HepG2 (cell line): ENCODE results near the gene GALNT16. TPM values are rescaled to one million over a fixed set of nuclear protein-coding genes. Genes with fewer than 3 reads are reported as not detected.

Experiments used
- ATAC-seq: fragments of 200-7000 bp; cut with Tn5 transposase; 3 replicates; pipeline ENCODE4 v1.9.1; 2020; ENCODE audit warnings: mild to moderate bottlenecking, moderate library complexity
- BruUV-seq: library from RNA; stranded (reverse); fragments of 400-500 nt; replicated peaks from 2 replicates; lab custom pipeline; 2021; lab: Mats Ljungman, UMichigan
- CTCF ChIA-PET: fragments of 300-600 bp; formaldehyde crosslinking; extraction: SDS; loops from one replicate; lab custom pipeline; 2021; ENCODE audit warnings: low total read pairs, inconsistent platforms, low intra/inter-chr PET ratio; lab: Yijun Ruan, JAX
- POLR2A ChIA-PET: fragments of 350-600 bp; sonication (Branson Sonifier 250); formaldehyde crosslinking; loops from one replicate; lab custom pipeline; 2020; ENCODE audit warnings: antibody characterized with exemption, inconsistent platforms; lab: Yijun Ruan, JAX
- DNase-seq: peaks from one replicate; pipeline ENCODE4 v3.0.0-alpha.2; 2015; ENCODE audit warnings: low spot score
- FAIRE-seq: peaks from 3 replicates; lab custom pipeline; 2011; peaks lifted over from hg19 to GRCh38; lab: Jason Lieb, UNC
- H2AFZ ChIP-seq: one replicate; pipeline ENCODE4 v1.6.1; 2011; ENCODE audit warnings: low read length, inconsistent platforms
- H3K27ac ChIP-seq: fragments of 300-600 bp; 3 replicates; pipeline ENCODE4 v1.8.0; 2011; ENCODE audit warnings: mixed run types, mild to moderate bottlenecking, mixed read lengths, low read length, inconsistent platforms; ENCODE audit not compliant: insufficient read depth; ENCODE audit errors: extremely low read length
- H3K27me3 ChIP-seq, 2 experiments: fragments of 200-600 bp in 1 of 2; 2 replicates in 1 of 2; 3 replicates in 1 of 2; pipeline versions ENCODE4 v1.6.0 to v1.8.0; 2011; ENCODE audit warnings: low read length in 2 of 2, mild to moderate bottlenecking in 2 of 2, moderate library complexity in 2 of 2, inconsistent platforms in 1 of 2; ENCODE audit not compliant: insufficient read depth in 2 of 2, control insufficient read depth in 1 of 2
- H3K36me3 ChIP-seq, 2 experiments: fragments of 200-600 bp in 1 of 2; replicated peaks in 1 of 2; 2 replicates in 1 of 2; 3 replicates in 1 of 2; pipeline versions ENCODE4 v1.5.1 to v1.8.0; 2011; ENCODE audit warnings: low read length in 2 of 2, inconsistent platforms in 1 of 2; ENCODE audit not compliant: insufficient read depth in 2 of 2, control insufficient read depth in 1 of 2
- H3K4me1 ChIP-seq: 2 replicates; pipeline ENCODE4 v1.5.1; 2012; ENCODE audit warnings: low read length, inconsistent platforms; ENCODE audit not compliant: insufficient read depth
- H3K4me2 ChIP-seq: 2 replicates; pipeline ENCODE4 v1.6.0; 2011; ENCODE audit warnings: low read depth, low read length, inconsistent platforms
- H3K4me3 ChIP-seq, 3 experiments: fragments of 200-600 bp in 1 of 3; sonication (generic), shearing (Covaris generic) in 1 of 3; replicated peaks in 1 of 3; 2 replicates each; pipeline ENCODE4 v1.5.1; 2011 to 2016; ENCODE audit warnings: low read length in 3 of 3, inconsistent platforms in 2 of 3, low read depth in 2 of 3, mild to moderate bottlenecking in 2 of 3, control low read depth in 1 of 3, mixed read lengths in 1 of 3; ENCODE audit not compliant: insufficient read depth in 1 of 3
- H3K79me2 ChIP-seq: one replicate; pipeline ENCODE4 v1.6.1; 2011; ENCODE audit warnings: low read length, inconsistent platforms; ENCODE audit not compliant: insufficient read depth
- H3K9ac ChIP-seq: 2 replicates; pipeline ENCODE4 v1.6.0; 2011; ENCODE audit warnings: mild to moderate bottlenecking, low read depth, low read length, inconsistent platforms; ENCODE audit not compliant: insufficient read depth
- H3K9me3 ChIP-seq: 2 replicates; pipeline ENCODE4 v1.5.1; 2012; ENCODE audit warnings: mild to moderate bottlenecking, low read length
- H4K20me1 ChIP-seq: 2 replicates; pipeline ENCODE4 v1.6.0; 2011; ENCODE audit warnings: inconsistent platforms, mild to moderate bottlenecking, low read length, moderate library complexity; ENCODE audit not compliant: insufficient read depth
- CBFB ChIP-seq: sonication (generic); formaldehyde crosslinking; IDR thresholded peaks from 2 replicates; pipeline ENCODE4 v1.4.0; 2020; ENCODE audit warnings: missing genetic modification reagents
- ISX ChIP-seq: sonication (generic); formaldehyde crosslinking; conservative IDR thresholded peaks from 2 replicates; pipeline ENCODE4 v1.5.0; 2020; ENCODE audit warnings: missing genetic modification reagents
- RAD51 ChIP-seq: fragments of 450-650 bp; IDR thresholded peaks from 2 replicates; pipeline ENCODE4 v1.6.1; 2016; ENCODE audit warnings: borderline replicate concordance
- RARG ChIP-seq: sonication (generic); formaldehyde crosslinking; IDR thresholded peaks from 2 replicates; pipeline ENCODE4 v1.4.0; 2020; ENCODE audit warnings: low read depth, mild to moderate bottlenecking, missing genetic modification reagents
- RBFOX2 ChIP-seq: fragments of 200-400 bp; formaldehyde crosslinking; IDR thresholded peaks from 2 replicates; pipeline ENCODE4 v1.6.1; 2017; ENCODE audit warnings: low read depth, mild to moderate bottlenecking, low read length
- REXO4 ChIP-seq: sonication (generic); formaldehyde crosslinking; IDR thresholded peaks from 2 replicates; pipeline ENCODE4 v1.8.0; 2022; ENCODE audit warnings: missing genetic modification reagents, mild to moderate bottlenecking, borderline replicate concordance
- ZKSCAN1 ChIP-seq: fragments of 150-350 bp; IDR thresholded peaks from 2 replicates; pipeline ENCODE4 v1.6.1; 2014; ENCODE audit warnings: low read length
- ZNF12 ChIP-seq: sonication (generic); formaldehyde crosslinking; IDR thresholded peaks from 2 replicates; pipeline ENCODE4 v1.5.0; 2020; ENCODE audit warnings: missing genetic modification reagents
- ZNF556 ChIP-seq: sonication (generic); formaldehyde crosslinking; IDR thresholded peaks from 2 replicates; pipeline ENCODE4 v1.4.0; 2020; ENCODE audit warnings: mild to moderate bottlenecking, missing genetic modification reagents, borderline replicate concordance
- ZNF562 ChIP-seq: sonication (generic); formaldehyde crosslinking; IDR thresholded peaks from 2 replicates; pipeline ENCODE4 v1.8.0; 2022; ENCODE audit warnings: missing genetic modification reagents, borderline replicate concordance
- ZNF570 ChIP-seq: sonication (generic); formaldehyde crosslinking; IDR thresholded peaks from 2 replicates; pipeline ENCODE4 v1.4.0; 2020; ENCODE audit warnings: mild to moderate bottlenecking, missing genetic modification reagents, borderline replicate concordance
- ZNF746 ChIP-seq: sonication (generic); formaldehyde crosslinking; IDR thresholded peaks from 2 replicates; pipeline ENCODE4 v1.8.0; 2022; ENCODE audit warnings: mild to moderate bottlenecking, missing genetic modification reagents
- ZNF747 ChIP-seq: sonication (generic); formaldehyde crosslinking; IDR thresholded peaks from 2 replicates; pipeline ENCODE4 v1.8.1; 2023; ENCODE audit warnings: missing genetic modification reagents, mild to moderate bottlenecking, borderline replicate concordance
- WGBS: methylation state at CpG from one replicate; pipeline ENCODE4 v1.1.6; 2017; ENCODE audit warnings: low lambda C conversion rate; 5-methylcytosine and 5-hydroxymethylcytosine counted together
- in situ Hi-C: cut with HindIII; loops from 2 replicates; pipeline ENCODE4 v1.10.0; 2017; ENCODE audit warnings: low pct_unique_long_range_greater_than_20kb; ENCODE audit not compliant: extremely low pct_ligation_motif_present
- intact Hi-C: fragments of 100-400 bp; cut with micrococcal nuclease; formaldehyde crosslinking; loops from one replicate; pipeline ENCODE4 v1.10.0; 2022; ENCODE audit not compliant: unreplicated experiment
- polyA plus RNA-seq, 8 experiments: library from polyadenylated mRNA; depleted of rRNA in 3 of 8; stranded (reverse) in 7 of 8; unstranded in 1 of 8; fragments of >200 nt; fragmentation: Illumina TruSeq in 4 of 8; extraction: Trizol in 4 of 8; gene quantifications; 2 replicates each; pipeline versions ENCODE4 v1.2.1 to v1.2.3, GENCODE V29; 2011 to 2016; ENCODE audit warnings: low read depth in 4 of 8, missing spikeins in 1 of 8, mixed read lengths in 1 of 8; ENCODE audit not compliant: insufficient read depth in 1 of 8
- total RNA-seq, 5 experiments: library from RNA; depleted of rRNA; stranded (reverse); fragments of >200 nt; fragmentation: Illumina TruSeq; extraction: Trizol; gene quantifications; 2 replicates each; pipeline ENCODE4 v1.2.3, GENCODE V29; 2016; ENCODE audit warnings: low read depth in 1 of 5
- TF ChIP-seq, protein P1 (sequence below): sonication (generic); formaldehyde crosslinking; IDR thresholded peaks from 2 replicates; pipeline ENCODE4 v1.8.0; 2023; ENCODE audit warnings: mild to moderate bottlenecking, missing genetic modification reagents

GALNT16 gene
- total and polyA plus RNA-seq, 2 of the 13 experiments (the other 11 are each of a cell fraction or from before 2014, with no cell fraction given), result 0.54 to 0.82 TPM

GRCh38 chr14:69270097-69270496 lies 10.1 kb downstream of the GALNT16 start:
- H3K36me3 ChIP-seq, result no peaks in the 10 kb centered on the region
- no peak overlapping the region for H3K9ac ChIP-seq
- intact Hi-C loops (no loop called here), in situ Hi-C loops (no loop called here)
- 61% methylated on average over 6 of the region's 10 CpGs for WGBS
- H3K4me2 ChIP-seq, result no peak overlapping the region
- H3K9me3 ChIP-seq, result no peaks in the 10 kb centered on the region
- ATAC-seq (peak; percentile 18), DNase-seq (no peak)
- H3K27ac ChIP-seq, result no peak overlapping the region
- no peak overlapping the region for H3K4me3 ChIP-seq
- CTCF ChIA-PET, result no interaction called here
- peaks cover 1 to 18% of the 10 kb centered on the region in 2 experiments; a peak in 3 of 5 replicates for H3K27me3 ChIP-seq
- no TSS peak for BruUV-seq
- H3K4me1 ChIP-seq, result peaks cover 15% of the 10 kb centered on the region
- TF ChIP-seq RBFOX2, result no peak
- no peak for TF ChIP-seq REXO4 (CRISPR knock-in tag)
- no peak for TF ChIP-seq RAD51
- no peak for TF ChIP-seq CBFB (CRISPR knock-in tag)
- TF ChIP-seq ZNF12 (CRISPR knock-in tag), result no peak
- TF ChIP-seq, protein P1, sequence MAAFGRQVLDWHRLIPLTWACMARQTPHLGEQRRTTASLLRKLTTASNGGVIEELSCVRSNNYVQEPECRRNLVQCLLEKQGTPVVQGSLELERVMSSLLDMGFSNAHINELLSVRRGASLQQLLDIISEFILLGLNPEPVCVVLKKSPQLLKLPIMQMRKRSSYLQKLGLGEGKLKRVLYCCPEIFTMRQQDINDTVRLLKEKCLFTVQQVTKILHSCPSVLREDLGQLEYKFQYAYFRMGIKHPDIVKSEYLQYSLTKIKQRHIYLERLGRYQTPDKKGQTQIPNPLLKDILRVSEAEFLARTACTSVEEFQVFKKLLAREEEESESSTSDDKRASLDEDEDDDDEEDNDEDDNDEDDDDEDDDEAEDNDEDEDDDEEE, result no peak
- TF ChIP-seq ZKSCAN1, result no peak
- no peak for TF ChIP-seq ZNF570
- TF ChIP-seq ISX, result no peak
- no peak for TF ChIP-seq ZNF556 (CRISPR knock-in tag)
- TF ChIP-seq RARG, result no peak
- no peak for TF ChIP-seq ZNF746 (CRISPR knock-in tag)
- TF ChIP-seq ZNF562 (CRISPR knock-in tag), result no peak
- no peak for TF ChIP-seq ZNF747 (CRISPR knock-in tag)
- TF ChIP-seq, all 625 proteins: peak for 0
- H2AFZ ChIP-seq, result no peak overlapping the region
- H3K79me2 ChIP-seq, result no peaks in the 10 kb centered on the region
- no peak for FAIRE-seq
- POLR2A ChIA-PET, result no interaction called here
- H4K20me1 ChIP-seq, result no peaks in the 10 kb centered on the region
